IMR-90 (cell line): Measurements from ENCODE around the gene KYNU. TPM values are rescaled to one million over a fixed set of nuclear protein-coding genes. Genes with fewer than 3 reads are reported as not detected.

Experiments
- ATAC-seq: fragments of 200-7000 bp; cut with Tn5 transposase; 2 replicates; pipeline ENCODE4 v1.9.1; 2020; ENCODE audit warnings: low read depth, mild to moderate bottlenecking, moderate library complexity
- BruUV-seq: library from RNA; stranded (reverse); fragments of 400-500 nt; replicated peaks from 2 replicates; lab custom pipeline; 2021; lab: Mats Ljungman, UMichigan
- CTCF ChIA-PET: fragments of 300-600 bp; formaldehyde crosslinking; extraction: SDS; loops from one replicate; lab custom pipeline; 2021; ENCODE audit warnings: antibody characterized with exemption; lab: Yijun Ruan, JAX
- POLR2A ChIA-PET: fragments of 300-600 bp; sonication (Branson Sonifier 250); formaldehyde crosslinking; loops from one replicate; lab custom pipeline; 2022; ENCODE audit warnings: antibody characterized with exemption; ENCODE audit not compliant: unreplicated experiment; lab: Charles Lee
- DNase-seq: peaks from one replicate; pipeline ENCODE4 v3.0.0; 2013
- H2AFZ ChIP-seq: replicated peaks from 2 replicates; pipeline ENCODE3; 2013; ENCODE audit warnings: low read length, mild to moderate bottlenecking; ENCODE audit not compliant: poor library complexity
- H2AK5ac ChIP-seq: 2 replicates; pipeline ENCODE4 v1.6.1; 2013; ENCODE audit warnings: low read depth, low read length, inconsistent platforms
- H2AK9ac ChIP-seq: replicated peaks from 2 replicates; pipeline ENCODE3; 2013; ENCODE audit warnings: mild to moderate bottlenecking, low read depth, low read length, moderate library complexity; ENCODE audit not compliant: poor library complexity
- H2BK120ac ChIP-seq: 2 replicates; pipeline ENCODE4 v1.6.1; 2013; ENCODE audit warnings: low read depth, low read length, inconsistent platforms
- H2BK15ac ChIP-seq: 3 replicates; pipeline ENCODE4 v1.6.1; 2013; ENCODE audit warnings: low read depth, low read length, inconsistent platforms
- H2BK20ac ChIP-seq: 2 replicates; pipeline ENCODE4 v1.6.1; 2013; ENCODE audit warnings: low read depth, mild to moderate bottlenecking, inconsistent platforms, low read length, moderate library complexity
- H2BK5ac ChIP-seq: 2 replicates; pipeline ENCODE4 v1.6.1; 2013; ENCODE audit warnings: mild to moderate bottlenecking, low read depth, low read length, inconsistent platforms; ENCODE audit not compliant: poor library complexity, severe bottlenecking
- H3K14ac ChIP-seq: replicated peaks from 2 replicates; pipeline ENCODE4 v1.6.1; 2013; ENCODE audit warnings: low read depth, low read length, inconsistent platforms
- H3K18ac ChIP-seq: 2 replicates; pipeline ENCODE4 v1.6.1; 2013; ENCODE audit warnings: low read depth, low read length, control low read depth
- H3K23ac ChIP-seq: 2 replicates; pipeline ENCODE4 v1.6.1; 2013; ENCODE audit warnings: low read depth, low read length, inconsistent platforms
- H3K27ac ChIP-seq: 2 replicates; pipeline ENCODE4 v1.5.1; 2013; ENCODE audit warnings: mild to moderate bottlenecking, control low read depth, low read length; ENCODE audit not compliant: insufficient read depth
- H3K27me3 ChIP-seq: 2 replicates; pipeline ENCODE4 v1.6.1; 2013; ENCODE audit warnings: low read length; ENCODE audit not compliant: control insufficient read depth, insufficient read depth
- H3K36me3 ChIP-seq: 2 replicates; pipeline ENCODE4 v1.6.1; 2013; ENCODE audit warnings: low read length, mixed read lengths; ENCODE audit not compliant: control insufficient read depth, insufficient read depth
- H3K4ac ChIP-seq: 2 replicates; pipeline ENCODE4 v1.6.1; 2013; ENCODE audit warnings: low read depth, low read length, inconsistent platforms
- H3K4me1 ChIP-seq: 2 replicates; pipeline ENCODE4 v1.6.1; 2013; ENCODE audit warnings: low read length, mixed read lengths; ENCODE audit not compliant: control insufficient read depth, insufficient read depth
- H3K4me2 ChIP-seq: 2 replicates; pipeline ENCODE4 v1.6.1; 2013; ENCODE audit warnings: low read depth, mild to moderate bottlenecking, control low read depth, low read length, moderate library complexity
- H3K4me3 ChIP-seq: 2 replicates; pipeline ENCODE4 v1.5.1; 2013; ENCODE audit warnings: low read depth, mild to moderate bottlenecking, control low read depth, low read length, moderate library complexity; ENCODE audit not compliant: insufficient read depth
- H3K56ac ChIP-seq: 2 replicates; pipeline ENCODE4 v1.6.1; 2013; ENCODE audit warnings: low read length, inconsistent platforms; ENCODE audit not compliant: insufficient read depth; ENCODE audit errors: extremely low read depth
- H3K79me1 ChIP-seq, 2 experiments: 2 replicates each; pipeline ENCODE4 v1.6.1; 2013; ENCODE audit warnings: low read length in 2 of 2, inconsistent platforms in 1 of 2, low read depth in 1 of 2
- H3K9ac ChIP-seq: 2 replicates; pipeline ENCODE4 v1.6.1; 2013; ENCODE audit warnings: low read depth, low read length, control low read depth
- H3K9me1 ChIP-seq: 2 replicates; pipeline ENCODE4 v1.6.1; 2013; ENCODE audit warnings: low read length, inconsistent platforms; ENCODE audit not compliant: insufficient read depth
- H3K9me3 ChIP-seq: 2 replicates; pipeline ENCODE4 v1.6.1; 2013; ENCODE audit warnings: low read length; ENCODE audit not compliant: control insufficient read depth, insufficient read depth
- H4K20me1 ChIP-seq: 2 replicates; pipeline ENCODE4 v1.6.1; 2013; ENCODE audit warnings: low read length, inconsistent platforms; ENCODE audit not compliant: insufficient read depth
- H4K5ac ChIP-seq: 2 replicates; pipeline ENCODE4 v1.6.1; 2013; ENCODE audit warnings: mild to moderate bottlenecking, low read depth, low read length, control low read depth
- H4K8ac ChIP-seq, 2 experiments: 2 replicates each; pipeline ENCODE4 v1.6.1; 2013; ENCODE audit warnings: low read depth in 2 of 2, low read length in 2 of 2, control low read depth in 1 of 2, inconsistent platforms in 1 of 2
- H4K91ac ChIP-seq: 2 replicates; pipeline ENCODE4 v1.6.1; 2013; ENCODE audit warnings: low read depth, low read length, inconsistent platforms; ENCODE audit not compliant: insufficient read depth
- BHLHE40 ChIP-seq: fragments of 150-350 bp; IDR thresholded peaks from 2 replicates; pipeline ENCODE4 v1.6.1; 2016; ENCODE audit warnings: mild to moderate bottlenecking, low read depth, low read length
- CEBPB ChIP-seq: IDR thresholded peaks from 2 replicates; pipeline ENCODE4 v1.6.1; 2012; ENCODE audit warnings: low read depth, low read length, improper control_type of control experiment
- CHD1 ChIP-seq: IDR thresholded peaks from 2 replicates; pipeline ENCODE4 v1.6.1; 2012; ENCODE audit warnings: low read depth, low read length, improper control_type of control experiment
- CTCF ChIP-seq: conservative IDR thresholded peaks from 2 replicates; pipeline ENCODE4 v1.5.1; 2012; ENCODE audit warnings: mild to moderate bottlenecking, low read depth, low read length, improper control_type of control experiment
- ELK1 ChIP-seq: fragments of 150-350 bp; IDR thresholded peaks from 2 replicates; pipeline ENCODE4 v1.6.1; 2016; ENCODE audit warnings: low read depth, mild to moderate bottlenecking, low read length, moderate library complexity, borderline replicate concordance
- FOS ChIP-seq: fragments of 150-350 bp; IDR thresholded peaks from 2 replicates; pipeline ENCODE4 v1.6.1; 2016; ENCODE audit warnings: low read depth, low read length
- MAZ ChIP-seq: IDR thresholded peaks from 2 replicates; pipeline ENCODE4 v1.6.1; 2012; ENCODE audit warnings: low read depth, mild to moderate bottlenecking, low read length, improper control_type of control experiment, moderate library complexity, borderline replicate concordance
- MXI1 ChIP-seq: IDR thresholded peaks from 2 replicates; pipeline ENCODE4 v1.6.1; 2012; ENCODE audit warnings: low read depth, mild to moderate bottlenecking, low read length, moderate library complexity, borderline replicate concordance
- NFE2L2 ChIP-seq: fragments of 150-350 bp; IDR thresholded peaks from 2 replicates; pipeline ENCODE4 v1.6.1; 2016; ENCODE audit warnings: low read depth, mild to moderate bottlenecking, low read length
- POLR2A ChIP-seq: IDR thresholded peaks from 2 replicates; pipeline ENCODE4 v1.6.1; 2012; ENCODE audit warnings: mild to moderate bottlenecking, low read depth, low read length
- RAD21 ChIP-seq: IDR thresholded peaks from 2 replicates; pipeline ENCODE4 v1.6.1; 2012; ENCODE audit warnings: low read length, improper control_type of control experiment
- RCOR1 ChIP-seq: IDR thresholded peaks from 2 replicates; pipeline ENCODE4 v1.6.1; 2012; ENCODE audit warnings: mild to moderate bottlenecking, low read length, improper control_type of control experiment; ENCODE audit not compliant: insufficient replicate concordance
- RFX5 ChIP-seq: IDR thresholded peaks from 2 replicates; pipeline ENCODE4 v1.8.0; 2012; ENCODE audit warnings: low read depth, mild to moderate bottlenecking, low read length, moderate library complexity
- USF2 ChIP-seq: fragments of 150-350 bp; IDR thresholded peaks from 2 replicates; pipeline ENCODE4 v1.6.1; 2017; ENCODE audit warnings: mild to moderate bottlenecking, antibody characterized with exemption, low read length, low read depth
- WGBS, 2 experiments: methylation state at CpG; one replicate each; pipeline versions ENCODE4 v1.1.5 to v1.1.7; 2013; ENCODE audit warnings: missing lambda C conversion rate in 2 of 2; ENCODE audit not compliant: insufficient read length in 1 of 2; ENCODE audit errors: extremely low coverage in 2 of 2; 5-methylcytosine and 5-hydroxymethylcytosine counted together
- dilution Hi-C: fragments of 300-500 bp; cut with HindIII; formaldehyde crosslinking; loops from one replicate; pipeline ENCODE4 v1.14.3; 2018; ENCODE audit warnings: low sequenced_read_pairs; ENCODE audit not compliant: unreplicated experiment
- in situ Hi-C: fragments of 300-500 bp; cut with MboI; formaldehyde crosslinking; loops from 3 replicates; pipeline ENCODE4 v1.14.3; 2019; ENCODE audit warnings: low sequenced_read_pairs, inconsistent platforms, mixed read lengths
- intact Hi-C: fragments of 100-400 bp; cut with micrococcal nuclease; formaldehyde crosslinking; loops from 2 replicates; pipeline ENCODE4 v1.10.0; 2022
- polyA plus RNA-seq, 3 experiments: library from polyadenylated mRNA; depleted of rRNA; stranded (reverse); fragments of >200 nt; gene quantifications; 2 replicates each; pipeline ENCODE4 v1.2.3, GENCODE V29; 2012; ENCODE audit warnings: low replicate concordance in 1 of 3
- total RNA-seq: library from RNA; depleted of rRNA; stranded (reverse); fragments of >200 nt; gene quantifications from 2 replicates; pipeline ENCODE4 v1.2.3, GENCODE V29; 2012

The KYNU gene
- total and polyA plus RNA-seq, 2 of the 4 experiments (the other 2 are of a cell fraction) = 0.75 to 2.9 TPM

GRCh38 chr2:142994665-142995064 lies 117.2 kb downstream of the KYNU start:
- Histone ChIP-seq H3K36me3 (no peaks in the 10 kb centered on the region), H4K8ac (no peak overlapping the region), H3K56ac (no peak overlapping the region), H2BK20ac (no peak overlapping the region), H2AK9ac (no peak overlapping the region), H3K23ac (no peak overlapping the region), H2AK5ac (no peak overlapping the region), H3K9ac (no peak overlapping the region), H3K18ac (no peak overlapping the region), H3K4me3 (no peak overlapping the region), H2AFZ (no peak overlapping the region), H4K5ac (no peak overlapping the region), H3K27ac (no peak overlapping the region), H3K4ac (no peak overlapping the region), H3K4me1 (no peaks in the 10 kb centered on the region), H3K4me2 (no peak overlapping the region), H3K9me3 (no peaks in the 10 kb centered on the region), H3K9me1 (no peaks in the 10 kb centered on the region), H2BK15ac (no peak overlapping the region), H4K91ac (no peak overlapping the region), H3K14ac (no peak overlapping the region), H2BK120ac (no peak overlapping the region), H2BK5ac (no peak overlapping the region), H3K79me1 (no peaks in the 10 kb centered on the region), H3K27me3 (peaks cover 4% of the 10 kb centered on the region; the same call in 1 of the 2 replicates), H4K20me1 (no peaks in the 10 kb centered on the region)
- in situ Hi-C loops = no loop called here
- ATAC-seq (no peak), DNase-seq (no peak)
- ChIA-PET CTCF (no interaction called here), POLR2A (no interaction called here)
- intact Hi-C loops = loop anchor here (5.0 kb wide), 1 partner anchor 1412 kb away; no protein-coding TSS in a partner anchor
- dilution Hi-C loops = no loop called here
- no peak for TF ChIP-seq MAZ
- no peak for TF ChIP-seq MXI1
- no peak for TF ChIP-seq RFX5
- TF ChIP-seq POLR2A = no peak
- TF ChIP-seq NFE2L2 = no peak
- no peak for TF ChIP-seq CEBPB
- no peak for TF ChIP-seq RAD21
- TF ChIP-seq FOS = no peak
- TF ChIP-seq ELK1 = no peak
- TF ChIP-seq CTCF = no peak
- TF ChIP-seq RCOR1 = no peak
- no peak for TF ChIP-seq BHLHE40
- no peak for TF ChIP-seq USF2
- no peak for TF ChIP-seq CHD1
- BruUV-seq = no TSS peak
- WGBS, 2 experiments = no CpG with 5 or more reads among the region's 2 CpGs
